Measurements from ENCODE around the gene CBX4. TPM values are rescaled to one million over a fixed set of nuclear protein-coding genes. Genes with fewer than 3 reads are reported as not detected.

The CBX4 gene
- total and polyA plus RNA-seq, 2 of the 4 experiments (the other 2 are of a cell fraction), result 3.2 to 9.4 TPM

GRCh38 chr17:79851461-79851817 is 12.2 kb upstream of the CBX4 start:
- 50% methylated on average over 2 of the region's 11 CpGs; no CpG with 5 or more reads in 1 of the 2 experiments for WGBS, 2 experiments (ENCODE audit: extremely low coverage in 2 of 2, insufficient read length in 1 of 2)
- in situ Hi-C loops (cut with MboI; ENCODE audit: low sequenced_read_pairs), result no loop called here
- no peak for DNase-seq

More at GRCh38 chr17:79851461-79851817, 12.2 kb upstream of the CBX4 start:
- Histone ChIP-seq H4K20me1 (ENCODE audit: insufficient read depth, low read length) (no peaks in the 10 kb centered on the region), H2AK9ac (replicated peaks; ENCODE audit: low read depth, low read length, poor library complexity) (no peak overlapping the region), H3K23ac (ENCODE audit: low read depth, low read length) (peak overlapping the region; percentile 26; the same call in 1 of the 2 replicates), H2BK5ac (ENCODE audit: low read depth, low read length, poor library complexity, severe bottlenecking) (no peak overlapping the region), H4K5ac (ENCODE audit: low read depth, low read length) (no peak overlapping the region), H2BK15ac (ENCODE audit: low read depth, low read length) (no peak overlapping the region), H4K91ac (ENCODE audit: insufficient read depth, low read depth, low read length) (0 out of 2 replicates have a peak overlapping the region, but pooled peaks have one; percentile 28), H4K8ac (ENCODE audit: low read depth in 2 of 2, low read length in 2 of 2) (no peak overlapping the region), H3K4me1 (ENCODE audit: control insufficient read depth, insufficient read depth, low read length) (peaks cover 6% of the 10 kb centered on the region), H3K9me1 (ENCODE audit: insufficient read depth, low read length) (peaks cover 6% of the 10 kb centered on the region; the same call in 1 of the 2 replicates), H3K9me3 (ENCODE audit: control insufficient read depth, insufficient read depth, low read length) (no peaks in the 10 kb centered on the region), H3K9ac (ENCODE audit: low read depth, low read length) (no peak overlapping the region), H3K27ac (ENCODE audit: insufficient read depth, low read length) (no peak overlapping the region), H3K56ac (ENCODE audit: extremely low read depth, insufficient read depth, low read length) (no peak overlapping the region), H3K4ac (ENCODE audit: low read depth, low read length) (peak overlapping the region; percentile 31; the same call in 1 of the 2 replicates), H3K4me2 (ENCODE audit: low read depth, low read length) (no peak overlapping the region), H3K27me3 (ENCODE audit: control insufficient read depth, insufficient read depth, low read length) (peaks cover 3% of the 10 kb centered on the region; the same call in 1 of the 2 replicates), H3K18ac (ENCODE audit: low read depth, low read length) (no peak overlapping the region), H3K36me3 (ENCODE audit: control insufficient read depth, insufficient read depth, low read length) (no peaks in the 10 kb centered on the region), H3K4me3 (ENCODE audit: insufficient read depth, low read depth, low read length) (no peak overlapping the region), H3K14ac (replicated peaks; ENCODE audit: low read depth, low read length) (no peak overlapping the region), H2AK5ac (ENCODE audit: low read depth, low read length) (peak overlapping the region; percentile 21; the same call in 1 of the 2 replicates), H2AFZ (replicated peaks; ENCODE audit: low read length, poor library complexity) (peak overlapping the region; percentile 18), H3K79me1 (ENCODE audit: low read depth in 1 of 2, low read length in 2 of 2) (no peaks in the 10 kb centered on the region), H2BK20ac (ENCODE audit: low read depth, low read length) (peak overlapping the region; percentile 60), H2BK120ac (ENCODE audit: low read depth, low read length) (peak overlapping the region; percentile 51; the same call in 1 of the 2 replicates)
- ChIA-PET POLR2A (ENCODE audit: unreplicated experiment) (no interaction called here), CTCF (no interaction called here)
- TF ChIP-seq BHLHE40 (IDR thresholded peaks at IDR 0.05; ENCODE audit: low read depth, low read length), result no peak
- TF ChIP-seq RAD21 (IDR thresholded peaks at IDR 0.05; ENCODE audit: low read length), result no peak
- TF ChIP-seq FOS (IDR thresholded peaks at IDR 0.05; ENCODE audit: low read depth, low read length), result no peak
- TF ChIP-seq MAFK (IDR thresholded peaks at IDR 0.05; ENCODE audit: low read depth, low read length), result no peak
- ATAC-seq (ENCODE audit: low read depth), result no peak
- intact Hi-C loops (cut with micrococcal nuclease), result loop anchor here (10.0 kb wide), 1 partner anchor 53 kb away; no protein-coding TSS in a partner anchor
- dilution Hi-C loops (cut with HindIII; ENCODE audit: low sequenced_read_pairs, unreplicated experiment), result no loop called here
- BruUV-seq (replicated peaks), result no TSS peak

Measured in IMR-90 (cell line).